Stimulated activated CD8-positive, alpha-beta memory T cell treated with anti-CD3 and anti-CD28 coated beads, Interleukin-4, amount 100 ng/mL, for 1 hour (primary cell): ENCODE data around the gene ADD3.
"Not testable (repeated sequence)": the region's sequence is repeated elsewhere in the genome, so short reads cannot be mapped to it uniquely, and the experiment has no call there.

ENCODE experiments used
- DNase-seq, 2 donors: peaks; one replicate each; pipeline ENCODE4 v3.0.0-alpha.2; 2020; ENCODE audit warnings: low read depth in 2 of 2, low spot score in 1 of 2

ADD3 gene

GRCh38 chr10:110103921-110104461 lies 96.2 kb downstream of the ADD3 start:
- no peak for DNase-seq

DNA sequence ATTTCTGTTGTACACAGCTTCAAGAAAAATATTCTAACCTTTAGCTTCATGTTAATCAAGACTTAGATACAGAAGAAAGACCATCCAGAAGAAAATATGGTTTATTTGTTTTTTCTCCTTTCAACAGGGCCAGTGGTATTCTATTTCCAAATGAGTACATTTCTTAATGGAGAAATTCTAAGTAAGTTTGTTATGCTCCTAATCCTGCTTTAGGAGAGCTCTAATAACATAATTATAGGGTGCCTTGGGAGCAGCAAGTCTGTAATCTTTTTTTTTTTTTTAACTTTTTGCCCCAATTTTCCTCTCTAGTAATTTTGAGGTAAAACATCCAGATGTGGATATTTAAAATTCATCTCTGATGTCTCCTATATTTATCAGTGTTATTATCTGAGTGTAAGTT lies 98.1 kb downstream of the ADD3 start:
- DNase-seq: no peak

- DNase-seq: no peak
Observed at GRCh38 chr10:110107430-110107829, 99.6 kb downstream of the ADD3 start.

DNA sequence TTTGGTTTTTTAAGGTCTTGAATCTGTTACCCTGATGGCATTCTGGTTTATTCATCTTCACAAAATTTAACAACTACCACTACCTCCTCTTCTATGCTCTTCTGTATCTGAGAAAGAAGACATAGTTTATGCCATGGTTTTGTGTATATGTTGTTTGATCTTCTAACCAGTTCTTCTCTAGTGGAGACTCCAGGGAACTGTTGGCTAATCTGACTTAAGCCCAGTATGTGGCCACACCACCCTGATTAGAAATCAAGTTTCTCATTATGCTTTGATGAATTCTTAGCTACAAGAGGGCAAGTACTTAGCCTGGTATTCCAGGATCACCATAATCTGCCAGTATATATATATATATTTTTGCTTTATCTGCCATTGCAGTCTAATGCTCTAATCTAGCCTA lies 100.1 kb downstream of the ADD3 start:
- DNase-seq: no peak

GRCh38 chr10:110109511-110109910 lies 101.7 kb downstream of the ADD3 start:
- no peak for DNase-seq

DNA sequence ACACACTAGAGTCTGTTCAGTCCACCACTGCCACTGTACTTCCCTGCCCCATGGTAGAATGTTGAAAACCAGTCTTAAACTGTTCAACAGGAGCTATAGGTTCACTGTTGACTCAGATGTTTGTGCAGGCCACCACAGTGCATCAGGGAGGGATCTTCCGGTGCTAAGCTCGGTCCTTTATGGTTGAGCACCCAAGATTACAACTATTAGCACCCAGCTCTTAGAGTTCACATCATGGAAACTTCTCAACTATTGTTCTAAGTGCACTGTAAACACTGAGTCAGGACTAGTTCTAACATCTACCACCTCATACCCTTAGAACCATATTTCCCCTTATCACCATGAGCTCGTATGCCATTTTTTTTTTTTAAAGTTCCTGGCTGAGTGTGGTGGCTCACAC lies 102.6 kb downstream of the ADD3 start:
- DNase-seq: no peak

DNA sequence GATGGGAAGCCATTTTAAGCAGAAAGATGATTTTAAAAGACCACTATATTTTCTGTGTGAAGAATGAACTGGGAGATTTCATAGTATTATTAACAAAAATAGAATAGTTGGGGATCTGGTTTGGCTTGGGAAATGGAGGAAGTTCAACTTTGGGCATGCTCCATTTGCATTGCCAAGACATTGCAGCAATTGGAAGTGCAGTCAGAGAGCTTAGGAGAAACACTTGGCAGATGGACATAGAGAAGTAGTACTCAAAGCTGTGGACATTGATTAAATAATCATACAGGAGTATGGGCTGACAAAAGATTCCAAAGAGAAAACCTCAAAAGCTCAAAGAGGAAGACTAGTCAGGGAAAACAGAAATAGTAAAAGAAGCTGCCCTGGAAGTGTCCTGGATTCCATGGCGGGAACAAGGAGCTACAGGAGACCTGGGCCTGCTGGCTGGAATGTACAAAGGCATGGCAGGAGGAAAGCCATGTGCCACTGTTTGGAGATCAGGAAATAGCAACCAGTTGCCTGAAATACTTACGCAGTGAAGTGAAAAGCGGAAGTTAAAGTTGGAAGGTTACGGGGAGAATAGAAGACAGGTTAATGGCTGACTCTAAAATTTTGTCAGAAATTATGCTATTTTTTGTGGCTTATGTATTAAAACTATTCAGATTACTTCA lies 106.0 kb downstream of the ADD3 start:
- DNase-seq: no peak

DNA sequence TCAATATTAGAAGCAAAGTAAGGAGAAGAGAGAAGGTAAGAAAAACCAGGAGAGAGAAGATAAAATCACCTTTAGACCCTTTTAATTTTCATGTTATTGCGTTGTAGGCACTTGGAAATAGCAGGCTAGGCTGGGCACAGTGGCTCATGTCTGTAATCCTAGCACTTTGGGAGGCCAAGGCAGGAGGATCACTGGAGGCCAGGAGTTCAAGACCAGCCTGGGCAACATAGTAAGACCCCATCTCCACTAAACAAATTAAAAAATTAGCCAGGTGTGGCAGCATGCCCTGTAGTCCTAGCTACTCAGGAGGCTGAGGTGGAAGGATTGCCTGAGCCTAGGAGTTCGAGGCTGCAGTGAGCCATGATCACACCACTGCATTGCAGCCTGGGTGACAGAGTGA lies 106.9 kb downstream of the ADD3 start:
- not testable (repeated sequence) for DNase-seq

- DNase-seq: no peak
Observed at GRCh38 chr10:110115784-110116520, 108.2 kb downstream of the ADD3 start.

DNA sequence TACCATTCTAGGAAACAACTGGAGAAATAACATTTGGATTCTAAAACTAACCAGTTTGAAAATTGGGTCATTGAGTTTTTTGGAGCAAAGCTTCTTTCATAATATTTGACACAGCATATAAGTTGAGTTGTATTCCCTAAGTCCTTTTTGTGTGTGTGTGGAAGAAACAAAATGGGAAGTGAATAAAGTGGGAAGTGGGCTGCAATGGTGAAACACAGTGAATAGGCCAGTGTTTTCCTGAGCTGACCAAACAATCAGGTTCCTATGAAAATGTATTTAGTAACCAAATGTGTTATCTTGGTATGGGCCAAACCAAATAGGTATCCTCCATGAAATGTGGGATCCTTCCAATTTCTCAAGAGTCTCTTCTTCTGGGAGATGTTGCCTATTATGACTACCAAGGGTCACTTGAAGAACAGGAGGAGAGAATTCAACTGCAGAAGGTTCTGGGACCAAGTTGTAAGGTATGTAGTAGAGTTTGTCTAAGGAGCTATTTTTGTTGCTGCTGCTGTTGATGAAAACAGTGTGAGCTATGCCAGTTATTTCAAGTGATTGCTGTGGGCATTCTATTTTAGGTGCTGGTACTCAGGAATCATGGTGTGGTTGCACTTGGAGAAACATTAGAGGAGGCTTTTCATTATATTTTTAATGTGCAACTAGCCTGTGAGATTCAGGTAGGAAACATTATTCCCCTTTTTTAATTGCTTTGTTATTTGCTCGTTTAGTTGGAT lies 111.3 kb downstream of the ADD3 start:
- no peak for DNase-seq

GRCh38 chr10:110123594-110123993 lies 115.8 kb downstream of the ADD3 start:
- no peak for DNase-seq

DNA sequence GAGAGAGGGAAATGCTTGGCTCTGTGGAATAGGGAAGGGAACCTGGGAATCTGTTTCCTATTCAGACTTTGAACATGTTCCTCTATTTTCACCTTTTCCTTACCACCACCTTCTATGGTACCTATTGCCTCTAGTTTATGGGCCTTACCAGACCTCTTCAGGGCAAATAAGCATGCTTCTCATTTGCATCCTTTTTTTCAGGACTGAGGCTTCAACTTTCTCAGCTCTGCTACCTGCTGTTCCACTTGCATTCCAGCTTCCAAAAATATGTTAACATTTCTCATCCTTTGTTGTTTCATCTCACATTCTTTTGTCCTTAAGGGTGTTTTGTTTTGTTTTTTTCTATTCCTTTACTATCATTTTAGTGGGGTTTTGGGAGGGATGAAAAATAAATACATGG lies 121.7 kb downstream of the ADD3 start:
- DNase-seq: no peak

DNA sequence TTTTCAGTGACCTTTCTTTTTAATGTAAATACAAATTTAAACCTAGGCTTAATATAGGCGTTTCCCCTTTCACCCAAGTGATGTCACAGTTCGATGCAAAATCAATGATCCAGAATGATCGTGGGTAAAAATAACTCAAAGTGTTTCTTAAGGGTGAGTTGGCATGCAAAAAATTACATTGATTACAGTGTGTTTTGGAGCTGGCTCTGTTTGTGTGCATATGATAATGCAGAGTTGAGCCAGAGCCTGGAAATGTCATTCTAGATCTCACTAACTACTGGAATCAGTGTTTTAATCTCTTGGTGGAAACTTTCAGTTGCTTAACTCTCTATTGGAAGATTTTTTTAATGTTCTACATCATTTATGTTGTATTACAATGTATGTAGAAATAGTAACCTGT lies 127.1 kb downstream of the ADD3 start:
- no peak for DNase-seq

DNA sequence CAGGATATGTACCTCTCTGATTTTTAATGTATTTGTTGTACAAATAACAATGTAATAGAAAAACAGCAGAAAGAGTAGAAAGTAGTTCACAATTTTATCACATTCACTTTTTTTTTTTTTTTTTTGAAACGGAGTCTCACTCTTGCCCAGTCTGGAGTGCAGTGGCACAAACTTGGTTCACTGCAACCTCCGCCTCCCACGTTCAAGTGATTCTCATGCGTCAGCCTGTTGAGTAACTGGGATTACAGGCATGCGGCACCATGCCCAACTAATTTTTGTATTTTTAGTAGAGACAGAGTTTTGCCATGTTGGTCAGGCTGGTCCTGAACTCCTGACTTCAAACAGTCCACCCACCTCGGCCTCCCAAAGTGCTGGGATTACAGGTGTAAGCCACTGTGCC lies 128.1 kb downstream of the ADD3 start:
- DNase-seq: not testable (repeated sequence)

- no peak for DNase-seq
Observed at GRCh38 chr10:110137142-110137545, 129.4 kb downstream of the ADD3 start.

DNA sequence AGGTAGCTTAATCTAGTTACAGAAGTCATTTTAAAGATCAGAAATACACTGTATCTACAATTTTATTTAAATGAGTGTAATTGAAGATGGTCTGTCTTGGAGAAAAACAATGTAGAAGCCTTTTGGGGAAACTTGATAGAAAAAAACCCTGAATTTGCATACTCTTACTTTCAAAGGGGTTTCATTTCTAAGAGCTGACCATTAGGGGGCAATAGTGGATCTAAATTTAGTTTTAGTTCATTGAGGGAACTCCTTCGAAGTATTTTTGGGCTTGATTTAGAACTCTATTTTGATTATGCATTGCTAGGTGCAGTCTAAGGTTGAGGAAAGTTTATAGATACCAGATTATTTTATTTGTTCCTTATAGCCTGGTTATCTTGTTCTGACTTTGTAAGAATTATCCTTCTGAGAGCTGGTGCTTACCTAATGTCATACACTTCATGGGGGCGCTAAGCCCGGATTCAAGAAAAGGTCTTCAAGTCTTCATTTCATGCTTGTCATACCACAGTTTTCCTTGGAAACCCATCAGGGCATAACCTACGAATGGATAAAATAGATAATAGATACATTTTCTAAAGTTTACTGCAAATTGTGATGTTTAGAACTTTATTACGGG lies 130.5 kb downstream of the ADD3 start:
- no peak for DNase-seq

GRCh38 chr10:110141185-110141584 lies 133.4 kb downstream of the ADD3 start:
- no peak for DNase-seq

DNA sequence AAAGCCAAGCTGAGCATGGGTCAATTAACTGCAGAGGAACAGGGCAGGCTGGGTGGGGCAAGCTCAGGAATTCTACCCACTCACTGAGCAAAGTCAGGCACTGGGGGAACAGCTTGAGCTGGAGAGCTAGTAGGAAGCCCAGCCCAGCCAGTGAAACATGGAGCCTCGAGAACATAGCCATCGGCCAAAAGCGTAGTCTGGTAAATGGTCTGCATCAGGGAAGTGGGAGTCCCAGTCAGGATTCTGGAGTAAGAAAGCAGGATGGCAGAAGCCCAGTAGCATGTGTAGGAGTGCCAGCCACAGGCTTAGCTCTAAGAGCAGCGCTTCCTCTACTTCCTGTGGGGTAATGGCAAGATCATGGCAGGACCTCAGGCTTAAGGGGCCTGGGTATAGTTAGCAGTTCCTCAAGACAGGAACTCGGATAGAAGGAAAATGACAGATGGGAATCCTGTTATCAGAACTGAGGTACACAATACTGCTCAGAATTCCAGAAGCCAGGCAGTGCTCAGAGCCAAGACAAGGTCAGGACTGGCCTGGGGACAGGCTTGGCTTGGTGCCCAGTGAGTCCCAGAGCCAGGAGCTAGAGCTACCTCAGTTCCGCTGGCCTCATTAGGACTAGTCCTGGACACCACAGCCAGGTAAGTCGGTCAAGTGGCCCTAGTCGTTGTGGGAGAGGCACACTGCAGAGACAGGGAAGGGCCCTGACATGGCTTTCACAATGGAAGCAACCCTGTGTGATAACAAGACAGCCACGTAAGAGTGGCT lies 134.3 kb downstream of the ADD3 start:
- no peak for DNase-seq

DNA sequence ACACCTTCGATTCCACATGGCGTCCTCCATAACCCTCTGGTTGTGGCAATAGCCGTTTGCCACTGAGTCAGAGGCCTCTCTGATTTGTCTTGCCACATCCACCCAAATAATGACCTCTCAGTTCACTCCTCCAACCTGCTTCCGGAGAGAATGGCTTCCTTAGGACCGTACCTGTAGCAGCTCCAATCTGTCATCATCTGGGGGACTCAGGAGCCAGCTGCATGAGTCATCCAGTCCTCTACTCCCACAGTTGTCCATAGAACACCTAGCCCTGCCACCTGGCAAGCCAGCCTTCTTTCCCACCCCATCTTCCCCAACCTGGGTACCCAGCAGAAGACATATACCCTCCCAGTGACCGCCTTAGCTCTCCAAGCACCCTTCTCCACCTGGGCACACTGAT lies 135.2 kb downstream of the ADD3 start:
- no peak for DNase-seq

DNA sequence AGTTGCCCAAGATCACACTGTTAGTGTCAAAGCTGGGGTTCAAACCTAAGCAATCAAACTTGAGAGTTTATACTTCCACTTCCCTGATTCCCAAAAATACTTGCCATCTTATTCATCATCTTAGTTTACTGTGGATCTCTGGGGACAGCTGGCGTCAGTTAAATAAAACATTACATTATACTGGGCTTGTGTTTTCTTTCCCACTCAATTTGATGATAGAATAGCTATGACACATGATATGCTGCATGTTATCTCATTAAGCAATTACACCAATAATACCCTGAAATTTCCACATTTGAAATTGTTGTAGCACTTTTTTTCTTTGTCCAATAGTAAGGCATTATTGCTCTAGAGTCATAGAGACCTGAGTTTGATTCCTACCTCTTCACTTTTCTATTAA lies 136.7 kb downstream of the ADD3 start:
- no peak for DNase-seq

- no peak for DNase-seq
Observed at GRCh38 chr10:110147961-110148360, 140.2 kb downstream of the ADD3 start.
